HG03159 (cell line): ENCODE data around the gene CASZ1.

Source experiments
- ATAC-seq: cut with Tn5 transposase; IDR thresholded peaks from one replicate; pipeline ENCODE4 v1.9.1; 2021; ENCODE audit warnings: mild to moderate bottlenecking, moderate library complexity; ENCODE audit not compliant: unreplicated experiment

The CASZ1 gene

DNA sequence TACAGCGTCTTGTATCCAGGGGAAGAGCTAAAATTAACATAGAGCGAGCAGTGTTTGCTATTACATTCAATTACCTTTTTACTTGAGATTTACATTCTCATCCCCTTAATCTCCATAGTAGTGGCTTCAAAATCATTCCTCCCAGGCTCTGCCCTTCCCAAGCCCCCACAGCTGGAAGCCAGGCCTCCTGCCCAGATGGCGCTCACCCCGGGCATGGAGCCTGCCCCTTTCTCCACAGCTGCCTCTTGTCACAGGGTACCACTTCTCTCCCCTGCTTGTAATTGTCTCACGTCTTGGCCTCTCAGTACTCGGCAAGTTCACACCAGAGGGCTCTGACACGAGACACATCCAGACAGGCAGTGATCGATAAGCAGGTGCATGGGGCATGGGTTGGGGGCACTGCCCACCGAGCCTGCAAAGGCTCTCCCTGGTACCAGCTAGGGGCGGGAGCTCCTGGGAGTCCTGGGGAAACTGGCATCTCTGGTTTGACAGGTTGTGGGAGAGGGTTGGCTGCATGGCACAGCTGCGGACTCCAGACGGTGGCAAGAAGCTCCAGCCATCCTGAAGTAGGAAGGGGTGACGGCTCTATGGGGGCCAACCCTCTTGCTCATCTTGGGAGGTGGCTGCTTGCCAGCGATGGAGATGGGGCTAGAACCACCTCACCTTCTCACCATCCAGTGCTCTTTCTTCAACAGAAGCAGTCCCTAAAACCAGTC lies 20.1 kb downstream of the CASZ1 start:
- no peak for ATAC-seq

DNA sequence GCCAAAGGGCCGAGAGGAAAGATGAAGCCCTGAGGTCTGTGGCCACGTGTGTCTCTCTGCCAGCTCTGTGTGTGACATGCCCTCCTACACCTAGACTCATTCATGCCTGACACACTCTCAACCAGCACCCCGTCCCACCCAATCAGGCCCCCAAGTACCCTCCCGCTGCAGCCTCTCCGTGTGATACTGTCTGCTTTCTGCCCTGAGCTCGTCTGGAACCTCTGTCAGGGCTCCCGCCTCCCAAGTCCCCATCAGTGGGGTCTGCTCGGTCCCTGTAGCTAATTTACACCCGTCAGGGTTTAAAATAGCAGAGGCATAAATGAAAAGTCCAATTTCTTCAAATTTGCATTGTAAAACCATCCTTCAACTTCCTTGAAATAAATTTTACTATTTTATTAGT lies 20.7 kb downstream of the CASZ1 start:
- no peak for ATAC-seq

DNA sequence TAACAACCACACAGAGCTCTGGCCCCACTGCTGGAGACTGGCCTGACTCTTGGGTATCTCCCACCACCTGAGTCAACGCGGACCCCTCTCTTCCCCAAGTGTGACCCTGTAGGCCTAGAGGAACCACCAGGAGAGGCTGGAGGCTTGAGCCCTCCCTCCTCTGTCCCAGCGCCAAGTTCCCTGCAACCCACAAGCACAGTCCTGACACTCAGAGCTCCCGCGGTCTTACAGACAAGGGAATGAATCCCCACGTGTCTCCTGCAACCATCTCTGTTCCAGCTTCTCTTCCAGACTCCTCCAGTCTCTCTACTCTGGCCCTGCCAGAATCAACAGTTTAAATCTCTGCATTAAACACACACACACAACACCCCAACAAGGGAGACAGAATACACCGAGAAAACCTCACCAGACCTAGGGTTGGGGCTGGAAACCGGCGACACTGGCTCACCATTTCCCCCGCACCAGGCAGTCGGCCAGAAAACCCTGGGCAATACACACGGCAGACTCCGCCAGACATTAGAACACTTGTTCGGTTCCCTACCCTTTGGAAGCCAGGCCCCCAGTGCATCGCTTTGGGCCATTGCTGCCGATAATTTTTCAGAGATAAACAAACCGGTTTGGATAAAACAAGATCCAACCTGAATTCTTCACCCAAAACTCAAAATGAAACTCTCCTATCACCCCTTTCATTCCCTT lies 21.7 kb downstream of the CASZ1 start:
- no peak for ATAC-seq

DNA sequence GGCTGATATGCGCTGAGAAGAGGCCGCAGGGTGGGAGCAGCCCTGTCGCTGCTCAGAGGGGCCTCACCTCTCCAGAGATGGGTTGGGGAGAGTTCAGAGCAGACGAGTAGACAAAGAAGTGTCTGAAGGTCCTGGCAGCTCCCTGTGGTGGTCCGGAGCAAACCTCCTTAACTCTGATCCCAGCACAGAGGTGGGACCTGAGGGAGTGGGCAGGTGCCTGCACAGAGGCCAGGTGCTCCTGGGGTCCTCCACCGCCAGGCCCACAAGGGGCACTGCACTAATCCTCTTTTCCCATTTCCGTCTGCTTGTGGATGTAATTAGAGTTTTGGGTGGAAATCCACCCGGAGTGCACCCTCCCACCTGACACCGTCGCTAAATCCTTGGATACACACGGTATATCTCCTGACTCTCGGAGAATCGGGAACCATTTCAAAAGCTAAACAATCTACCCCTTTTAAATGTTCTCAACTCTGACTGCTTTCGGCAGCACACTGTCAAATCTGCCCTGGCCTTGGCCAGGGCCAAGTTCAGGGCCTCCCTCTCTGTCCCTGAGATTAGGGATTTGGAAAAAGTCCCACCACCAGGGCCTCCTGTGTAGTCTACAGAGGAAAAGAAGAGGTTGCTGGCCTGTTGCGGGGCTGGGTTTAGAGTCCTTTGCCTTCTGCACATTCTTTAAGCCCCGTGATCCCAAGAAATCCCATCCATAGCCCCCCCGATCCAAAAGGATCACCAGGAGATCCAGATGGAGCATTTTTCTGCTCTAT lies 22.4 kb downstream of the CASZ1 start:
- no peak for ATAC-seq

DNA sequence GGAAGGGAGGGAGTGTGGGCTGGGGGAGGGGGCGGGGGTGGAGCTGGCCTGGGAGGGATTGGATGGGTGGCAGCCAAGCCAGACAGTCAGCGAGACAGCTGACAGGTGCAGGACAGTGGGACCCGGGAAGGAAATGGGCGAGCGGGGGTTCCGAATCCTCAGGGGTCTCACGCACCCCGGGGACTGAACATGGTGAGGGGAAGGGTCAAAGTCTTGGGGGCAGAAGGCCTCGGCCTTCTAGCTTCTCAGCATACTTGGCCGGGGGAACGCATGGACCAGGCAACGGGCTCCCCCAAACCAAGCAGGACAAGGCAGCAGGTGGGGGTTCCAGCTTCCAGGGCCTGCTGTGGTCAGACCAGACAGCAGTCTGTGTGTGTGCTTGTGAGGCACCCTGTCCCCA lies 23.1 kb downstream of the CASZ1 start:
- no peak for ATAC-seq

DNA sequence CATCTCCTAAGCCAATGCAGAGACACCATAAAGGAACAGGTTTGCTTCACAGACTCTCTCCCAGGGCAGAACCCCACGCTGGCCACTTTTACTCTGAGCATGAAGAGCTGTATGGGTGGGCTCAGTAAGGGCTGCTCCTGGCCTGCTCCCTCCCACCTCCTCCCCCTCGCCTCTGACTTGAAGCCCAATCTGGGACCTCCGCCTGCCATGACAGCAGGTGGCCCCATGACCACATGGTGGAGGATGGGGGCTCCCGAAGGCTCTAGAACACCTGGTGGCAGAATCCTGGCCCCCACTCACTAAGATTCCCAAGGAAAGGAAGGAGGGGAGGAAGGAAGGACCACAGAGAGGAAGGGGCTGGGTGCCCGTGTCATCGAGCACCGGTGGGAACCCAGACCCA lies 23.7 kb downstream of the CASZ1 start:
- ATAC-seq = no peak

DNA sequence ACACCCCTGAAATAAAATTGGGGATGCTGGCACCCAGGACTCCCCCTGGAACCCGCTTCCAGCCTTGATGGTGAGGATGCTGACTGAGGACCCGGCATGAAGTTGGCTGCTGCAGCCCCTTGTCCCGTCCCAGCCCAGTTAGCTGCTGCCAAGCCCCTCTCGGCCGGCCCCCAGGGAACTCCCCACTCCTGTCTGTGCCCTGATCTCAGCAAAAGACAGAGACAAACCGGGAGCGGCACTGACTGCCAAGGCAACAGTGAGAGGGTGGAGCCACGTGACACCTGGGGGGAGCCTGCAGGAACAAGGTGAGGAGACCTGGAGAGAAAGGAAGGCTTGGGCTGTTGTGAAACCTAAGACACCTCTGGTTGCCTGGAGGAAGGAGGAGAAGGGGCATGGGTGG lies 24.7 kb downstream of the CASZ1 start:
- no peak for ATAC-seq

DNA sequence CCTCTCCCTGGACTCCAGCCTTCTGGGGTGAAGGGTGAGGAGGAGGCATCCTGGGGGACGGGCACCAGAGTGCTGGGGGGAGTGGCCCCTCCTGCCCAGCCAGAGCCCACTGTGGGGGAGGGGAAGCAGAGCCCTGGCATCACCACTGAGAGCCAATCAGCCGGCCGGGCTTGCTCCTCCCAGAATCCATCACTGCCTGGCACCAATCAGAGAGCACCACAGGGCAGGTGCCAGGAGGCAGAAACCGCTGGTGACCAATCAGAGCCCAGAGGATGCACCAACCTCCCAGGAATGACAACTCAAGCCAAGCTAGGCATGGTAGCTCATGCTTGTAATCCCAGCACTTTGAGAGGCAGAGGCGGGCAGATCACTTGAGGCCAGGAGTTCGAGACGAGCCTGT lies 27.9 kb downstream of the CASZ1 start:
- no peak for ATAC-seq

DNA sequence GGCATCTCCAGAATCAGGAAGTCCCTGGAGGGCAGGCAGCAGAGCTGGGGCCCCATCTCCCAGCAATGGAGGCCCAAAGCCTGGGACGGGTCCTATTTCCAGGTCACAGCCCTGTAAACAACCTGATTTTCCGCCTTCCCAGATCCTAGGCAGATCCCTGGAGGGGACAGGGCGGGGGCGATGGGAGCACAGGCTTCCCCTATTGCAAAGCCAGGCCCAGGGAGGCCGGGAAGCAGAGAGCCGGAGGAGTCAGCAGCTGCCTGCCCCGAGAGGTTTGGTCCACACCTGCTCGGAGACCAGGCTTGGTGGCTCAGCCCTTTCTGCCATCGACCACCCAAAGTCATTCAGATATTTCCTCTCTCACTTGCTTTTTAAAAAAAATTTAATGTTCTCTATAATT lies 29.2 kb downstream of the CASZ1 start:
- ATAC-seq = no peak

DNA sequence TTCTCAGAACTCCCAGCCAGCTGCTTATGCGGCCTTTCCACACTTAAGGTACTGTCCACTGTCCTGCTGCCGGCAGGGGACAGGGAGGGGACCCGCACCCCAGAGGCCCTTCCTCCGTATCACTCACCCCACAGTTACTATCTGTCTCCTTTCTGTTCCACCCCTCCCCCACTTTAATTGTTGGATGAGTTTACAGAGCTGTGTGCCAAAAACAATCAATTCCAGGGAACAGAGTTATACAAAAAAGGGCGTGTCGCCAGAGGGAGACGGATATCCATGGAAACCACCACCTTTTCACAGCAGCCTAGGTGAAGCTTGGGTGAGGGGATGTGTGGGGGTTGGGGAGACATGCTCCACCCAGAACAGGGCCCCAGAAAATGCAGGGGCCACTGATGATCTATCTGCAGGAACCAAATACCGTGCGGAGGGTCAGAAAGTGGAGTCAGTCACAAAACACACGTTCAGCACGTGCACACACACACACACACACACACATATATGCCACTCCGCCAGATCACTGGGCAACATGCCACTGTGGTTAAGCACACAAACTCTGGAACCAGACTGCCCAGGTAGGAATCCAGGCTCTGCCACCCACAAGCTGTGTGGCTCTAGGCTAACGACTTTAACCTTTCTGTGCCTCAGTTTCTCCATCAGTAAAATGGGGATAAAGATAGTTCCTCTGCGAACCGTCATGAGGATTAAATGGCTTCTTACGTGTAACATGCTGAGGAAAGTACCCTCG lies 30.5 kb downstream of the CASZ1 start:
- ATAC-seq = no peak

DNA sequence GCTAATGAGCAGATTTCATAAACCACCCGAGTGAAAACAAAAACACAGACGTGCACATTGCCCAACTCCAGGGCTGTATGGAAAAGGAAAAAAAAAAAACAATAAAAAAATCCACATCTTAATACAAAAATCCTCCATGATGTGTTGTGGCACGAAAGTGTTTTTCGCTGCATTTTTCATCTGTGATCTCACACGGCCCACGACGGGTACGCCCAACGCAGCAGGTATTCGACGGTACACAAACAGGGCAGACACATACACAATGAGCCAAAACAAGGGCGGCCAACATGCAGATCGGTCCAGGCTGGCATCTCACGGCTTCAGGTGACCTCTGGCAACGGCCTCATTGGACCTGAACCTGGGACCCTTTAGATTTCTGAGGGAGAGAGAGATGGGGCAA lies 31.1 kb downstream of the CASZ1 start:
- ATAC-seq = no peak

DNA sequence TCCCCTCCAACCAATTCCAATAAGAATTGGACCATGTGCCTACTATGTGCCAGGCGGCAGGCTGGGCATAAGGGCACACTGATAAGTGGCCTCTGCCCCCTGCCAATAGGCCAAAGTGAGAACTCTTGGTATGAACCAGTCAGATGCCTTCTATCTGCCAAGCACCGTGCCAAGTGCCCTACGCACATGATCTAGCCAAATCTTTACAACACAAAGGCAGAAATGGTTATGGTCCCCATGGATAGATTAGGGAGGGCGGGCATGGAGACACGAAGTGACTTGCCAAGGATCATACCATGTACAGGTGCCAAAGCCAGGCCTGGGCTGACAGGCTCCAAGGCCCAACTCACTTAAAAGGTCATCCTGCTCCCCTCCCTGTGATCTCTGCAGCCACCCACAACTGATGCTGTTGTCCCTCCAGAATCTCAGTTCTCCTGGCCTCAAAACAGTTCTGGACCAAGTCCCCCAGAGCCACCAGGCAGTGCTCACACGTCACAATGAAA lies 32.1 kb downstream of the CASZ1 start:
- ATAC-seq = no peak

DNA sequence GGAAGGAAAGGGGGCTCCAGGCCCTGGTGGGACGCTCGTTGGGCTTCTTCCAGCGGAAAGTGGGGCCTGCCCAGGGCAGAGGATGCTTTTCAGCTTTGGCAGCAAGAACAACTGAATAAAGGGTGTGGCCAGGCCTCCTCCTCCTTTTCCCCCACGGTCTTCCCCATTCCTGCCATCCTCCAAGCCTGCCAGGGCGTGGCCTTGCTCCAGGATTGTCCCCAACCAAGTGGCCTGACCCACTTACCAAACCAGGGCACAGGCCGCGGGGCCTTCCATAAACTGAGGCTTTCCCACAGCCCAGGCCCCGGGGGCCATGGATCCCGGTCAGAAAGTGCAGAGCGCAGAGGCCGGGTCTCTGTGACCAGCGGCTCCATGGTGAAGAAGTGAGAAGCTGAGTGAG lies 33.6 kb downstream of the CASZ1 start:
- no peak for ATAC-seq

DNA sequence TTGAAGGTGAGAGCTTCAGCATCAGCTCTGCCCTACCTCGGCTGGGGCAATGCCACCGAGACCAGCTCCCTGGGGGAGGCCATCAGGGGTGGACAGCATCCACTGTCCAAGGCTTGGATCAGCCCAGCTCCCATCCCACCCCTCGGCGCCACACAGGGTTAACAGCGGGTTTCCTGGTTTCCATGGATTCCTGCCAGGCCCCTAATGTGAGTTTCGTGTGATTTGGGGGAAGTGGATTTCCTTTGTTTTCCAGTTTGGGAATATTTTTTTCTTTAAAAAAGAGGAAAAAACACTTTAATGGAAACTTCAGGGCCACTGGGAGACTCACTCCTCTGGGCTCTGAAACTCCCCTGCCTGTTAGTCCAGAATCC lies 34.3 kb downstream of the CASZ1 start:
- no peak for ATAC-seq

DNA sequence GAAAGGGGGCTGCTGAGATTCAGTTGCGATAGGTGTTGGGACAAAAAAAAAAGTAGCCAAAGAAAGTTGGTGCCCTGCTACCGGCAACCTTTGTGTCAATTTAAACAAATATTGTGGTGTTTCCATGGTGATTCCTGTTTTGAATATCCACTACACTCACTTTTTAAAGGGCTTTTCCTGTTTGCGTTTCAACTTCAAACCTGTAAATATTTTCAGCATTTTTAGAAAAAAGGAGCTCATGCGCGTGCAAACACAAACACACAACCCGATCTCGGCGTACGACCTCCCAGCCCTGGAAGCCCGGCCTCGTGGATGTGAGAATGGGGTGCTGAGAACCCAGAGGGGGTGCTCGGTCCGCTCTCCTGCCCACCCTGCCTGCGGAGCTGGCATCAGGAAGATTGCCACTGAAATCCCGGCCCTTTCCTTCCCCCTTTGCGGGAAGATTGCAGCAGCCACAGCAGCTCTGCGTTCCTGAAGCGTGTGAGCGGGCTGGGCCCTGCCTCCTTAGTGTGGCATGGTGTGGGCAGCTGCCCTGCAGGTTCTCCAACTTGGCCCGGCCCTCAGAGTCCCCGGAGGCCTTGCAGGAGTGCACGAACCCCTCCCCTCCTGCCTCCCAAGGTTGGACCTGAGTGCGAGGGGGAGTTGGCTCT lies 34.8 kb downstream of the CASZ1 start:
- ATAC-seq = no peak

DNA sequence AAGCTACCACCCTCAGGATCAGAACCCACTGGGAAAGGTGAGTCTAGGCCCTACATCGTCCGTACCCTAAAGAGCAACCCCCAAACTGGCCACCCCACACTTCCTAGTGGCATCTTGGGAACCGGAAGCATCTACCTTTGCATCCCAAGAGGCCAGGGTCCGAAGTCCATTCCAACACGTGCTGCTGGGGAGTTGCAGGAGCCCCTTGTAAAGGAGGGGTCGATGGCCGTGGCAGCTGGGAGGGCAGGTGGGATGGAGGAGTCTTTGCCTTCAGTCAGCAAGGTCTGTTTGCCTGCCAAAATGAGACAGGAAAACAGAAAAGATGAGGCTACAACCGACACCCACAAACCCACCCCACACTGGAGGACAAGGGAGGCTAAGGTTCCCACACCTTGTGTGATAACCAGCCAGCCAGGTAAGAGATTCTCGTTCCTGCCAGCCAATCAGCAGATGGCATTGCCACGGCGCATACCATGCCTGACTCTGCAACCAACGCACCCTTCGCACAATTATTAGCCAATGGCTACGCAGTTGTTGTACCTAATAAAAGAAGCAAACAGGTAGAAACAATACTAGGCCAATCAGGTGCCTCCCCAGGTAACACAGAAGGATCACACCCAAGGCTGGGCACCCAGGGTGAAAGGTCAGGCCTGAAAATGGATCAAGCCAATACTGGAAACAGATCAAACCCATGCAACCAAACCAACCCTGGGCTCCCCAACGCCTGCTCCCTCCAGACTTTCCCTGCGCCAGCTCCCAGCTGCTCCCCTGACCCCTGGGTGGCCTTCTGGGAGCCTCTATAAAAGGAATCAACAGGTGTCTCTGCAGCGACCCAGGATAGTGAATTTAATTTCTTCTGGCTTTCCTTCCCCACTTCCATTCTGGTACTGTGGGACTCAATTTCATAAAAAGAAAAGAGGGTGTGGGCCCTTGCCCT lies 35.6 kb downstream of the CASZ1 start:
- no peak for ATAC-seq

DNA sequence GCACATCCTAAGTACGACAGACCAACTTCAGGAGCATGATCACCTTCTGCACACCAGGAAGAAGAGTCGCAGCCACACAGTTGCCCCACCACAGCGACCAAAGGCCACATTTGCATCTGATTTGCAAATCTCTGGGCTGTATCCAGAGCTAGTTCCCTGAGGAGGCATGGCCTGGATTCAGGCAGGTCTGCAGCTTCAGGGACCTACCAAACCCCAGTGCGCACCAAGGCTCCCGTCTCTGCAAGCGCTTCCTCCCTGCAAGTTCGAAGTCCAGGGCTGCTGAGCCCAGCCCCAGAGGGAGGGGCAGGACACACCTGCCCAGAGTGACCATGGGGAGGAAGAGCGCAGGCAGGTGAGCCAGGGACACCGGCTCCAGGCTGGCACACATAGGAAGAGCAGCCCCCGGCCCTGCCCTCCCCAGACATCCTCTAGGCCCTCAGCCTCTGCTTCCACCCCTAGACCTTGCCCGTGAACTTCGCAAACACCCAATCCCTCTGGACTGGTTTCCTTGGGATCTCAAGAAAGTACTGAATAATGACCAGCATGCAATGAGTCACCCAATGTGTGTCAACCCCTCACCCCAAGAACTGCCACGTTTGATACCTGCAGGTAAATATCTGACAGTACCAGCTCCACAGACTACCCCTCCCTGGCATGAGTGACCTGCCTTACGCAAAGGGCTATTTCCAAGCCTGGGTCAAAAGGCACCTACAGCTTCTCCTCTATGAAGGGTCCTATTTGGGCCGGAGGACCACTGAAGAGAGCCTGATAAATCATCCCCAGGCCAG lies 36.8 kb downstream of the CASZ1 start:
- no peak for ATAC-seq

DNA sequence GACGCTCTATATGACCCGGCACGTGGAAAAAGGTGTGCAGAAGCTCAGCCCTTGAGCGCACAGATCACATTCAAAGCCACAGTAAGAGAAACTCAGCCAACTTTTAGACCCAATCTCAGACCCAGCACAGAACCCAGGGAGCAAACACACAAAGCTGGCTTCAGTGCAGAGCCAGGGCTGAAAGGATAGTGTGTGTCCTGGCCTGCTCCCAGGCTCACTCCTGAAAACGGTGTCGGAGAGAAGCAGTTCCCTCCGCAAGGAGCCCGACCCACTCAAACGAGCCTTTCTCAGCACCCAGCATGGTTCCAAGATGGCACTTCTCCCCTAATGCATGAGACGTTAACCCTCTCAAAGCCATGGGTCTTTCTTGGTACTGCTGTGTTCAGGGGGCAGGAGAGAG lies 39.6 kb downstream of the CASZ1 start:
- no peak for ATAC-seq

DNA sequence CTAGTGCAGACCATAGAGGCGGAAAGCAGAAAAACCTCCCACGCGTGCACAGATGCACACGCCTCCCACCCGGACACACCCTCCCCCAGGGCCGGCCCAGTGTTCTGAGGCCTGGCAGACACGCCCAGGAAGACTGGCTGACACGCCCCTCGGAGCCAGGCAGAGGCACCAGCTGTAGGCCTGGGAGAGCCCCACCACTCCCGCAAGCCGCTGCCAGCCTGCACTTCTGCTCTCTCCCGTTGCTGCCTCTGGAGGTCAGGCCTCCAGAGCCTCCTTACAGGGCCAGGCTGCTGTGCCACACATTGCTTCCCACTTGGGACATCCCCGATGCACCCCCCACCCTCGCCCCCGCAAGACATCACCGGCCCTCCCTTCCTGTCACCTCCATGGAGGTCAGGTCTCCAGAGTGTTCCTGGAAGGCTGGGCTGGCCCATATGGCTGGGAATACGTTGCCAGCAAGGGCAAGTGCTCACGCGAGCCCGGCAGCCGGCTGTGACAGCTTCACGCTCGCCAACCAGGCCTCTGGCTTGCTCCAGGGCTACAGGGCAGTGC lies 40.4 kb downstream of the CASZ1 start:
- ATAC-seq = no peak
